H1 (cell line): ENCODE data around the gene ARHGAP12. TPM values are rescaled to one million over a fixed set of nuclear protein-coding genes. Genes with fewer than 3 reads are reported as not detected.

ENCODE experiments used
- CTCF ChIA-PET: fragments of 300-600 bp; sonication (Branson Sonifier 250); formaldehyde crosslinking; loops from one replicate; lab custom pipeline; 2021; ENCODE audit not compliant: partially characterized antibody; lab: Charles Lee
- POLR2A ChIA-PET: fragments of 300-600 bp; sonication (Branson Sonifier 250); formaldehyde crosslinking; loops from one replicate; lab custom pipeline; 2021; ENCODE audit warnings: inconsistent platforms; ENCODE audit not compliant: partially characterized antibody; lab: Charles Lee
- DNase-seq, 2 experiments: peaks; one replicate each; pipeline versions ENCODE4 v3.0.0 to v3.0.0-alpha.2; 2010 to 2022; ENCODE audit warnings: low spot score in 2 of 2, low read depth in 1 of 2, mixed read lengths in 1 of 2
- FAIRE-seq: peaks from 2 replicates; lab custom pipeline; 2011; peaks lifted over from hg19 to GRCh38; lab: Jason Lieb, UNC
- H2AFZ ChIP-seq: 2 replicates; pipeline ENCODE4 v1.8.1; 2012; ENCODE audit warnings: low read length, inconsistent platforms
- H2AK5ac ChIP-seq: 2 replicates; pipeline ENCODE4 v1.6.1; 2013; ENCODE audit warnings: low read depth, low read length
- H2BK120ac ChIP-seq: replicated peaks from 2 replicates; pipeline ENCODE3; 2013; ENCODE audit warnings: low read depth, low read length, inconsistent platforms
- H2BK12ac ChIP-seq: 2 replicates; pipeline ENCODE4 v1.6.1; 2013; ENCODE audit warnings: low read depth, low read length
- H2BK15ac ChIP-seq: 2 replicates; pipeline ENCODE4 v1.6.1; 2013; ENCODE audit warnings: low read length
- H2BK20ac ChIP-seq: 2 replicates; pipeline ENCODE4 v1.6.1; 2013; ENCODE audit warnings: low read length
- H2BK5ac ChIP-seq: 2 replicates; pipeline ENCODE4 v1.6.1; 2013; ENCODE audit warnings: low read depth, low read length
- H3K14ac ChIP-seq: 2 replicates; pipeline ENCODE4 v1.6.1; 2013; ENCODE audit warnings: inconsistent platforms; ENCODE audit not compliant: insufficient read length
- H3K18ac ChIP-seq: 2 replicates; pipeline ENCODE4 v1.6.1; 2013; ENCODE audit warnings: low read length; ENCODE audit errors: extremely low read depth
- H3K23ac ChIP-seq: 2 replicates; pipeline ENCODE4 v1.6.1; 2013; ENCODE audit warnings: inconsistent platforms; ENCODE audit not compliant: insufficient read length
- H3K23me2 ChIP-seq: 2 replicates; pipeline ENCODE4 v1.6.1; 2013; ENCODE audit warnings: low read depth, low read length
- H3K27ac ChIP-seq: 2 replicates; pipeline ENCODE4 v1.6.1; 2011; ENCODE audit warnings: low read depth, low read length, inconsistent platforms
- H3K27me3 ChIP-seq, 4 experiments: replicated peaks in 1 of 4; 1 replicate in 1 of 4; 2 replicates in 3 of 4; pipeline versions ENCODE4 v1.6.1 to v1.8.1; 2011 to 2013; ENCODE audit warnings: low read length in 3 of 4, mild to moderate bottlenecking in 3 of 4, inconsistent platforms in 2 of 4, mixed read lengths in 2 of 4, moderate library complexity in 1 of 4; ENCODE audit not compliant: control insufficient read depth in 3 of 4, insufficient read depth in 3 of 4; ENCODE audit errors: extremely low read depth in 1 of 4
- H3K36me3 ChIP-seq, 4 experiments: 2 replicates each; pipeline versions ENCODE4 v1.6.1 to v1.8.1; 2011 to 2013; ENCODE audit warnings: mild to moderate bottlenecking in 4 of 4, low read length in 3 of 4, moderate library complexity in 2 of 4, control low read depth in 1 of 4, inconsistent platforms in 1 of 4; ENCODE audit not compliant: insufficient read depth in 4 of 4, control insufficient read depth in 2 of 4
- H3K4ac ChIP-seq: replicated peaks from 2 replicates; pipeline ENCODE3; 2013; ENCODE audit warnings: low read length, low read depth, mixed read lengths, inconsistent platforms; ENCODE audit not compliant: insufficient read length
- H3K4me1 ChIP-seq, 4 experiments: replicated peaks in 1 of 4; 1 replicate in 1 of 4; 2 replicates in 3 of 4; pipeline versions ENCODE4 v1.6.1 to v1.8.1; 2011 to 2013; ENCODE audit warnings: low read length in 3 of 4, inconsistent platforms in 2 of 4, mixed read lengths in 1 of 4; ENCODE audit not compliant: insufficient read depth in 4 of 4, control insufficient read depth in 3 of 4
- H3K4me2 ChIP-seq, 2 experiments: 2 replicates each; pipeline versions ENCODE4 v1.6.1 to v1.8.1; 2011 to 2013; ENCODE audit warnings: low read depth in 2 of 2, low read length in 2 of 2, control low read depth in 1 of 2, inconsistent platforms in 1 of 2, mild to moderate bottlenecking in 1 of 2; ENCODE audit not compliant: insufficient read depth in 1 of 2
- H3K4me3 ChIP-seq, 4 experiments: fragments of 200-600, 300-600 bp in 1 of 4; sonication (generic), shearing (Covaris generic), sonication (Bioruptor Twin) in 1 of 4; 2 replicates each; pipeline versions ENCODE4 v1.5.1 to v1.8.1; 2011 to 2016; ENCODE audit warnings: low read length in 4 of 4, low read depth in 3 of 4, control low read depth in 2 of 4, inconsistent platforms in 2 of 4, mild to moderate bottlenecking in 2 of 4, mixed read lengths in 1 of 4, moderate library complexity in 1 of 4; ENCODE audit not compliant: insufficient read depth in 2 of 4; ENCODE audit errors: extremely low read depth in 1 of 4
- H3K56ac ChIP-seq: replicated peaks from 2 replicates; pipeline ENCODE3; 2013; ENCODE audit warnings: low read depth, mild to moderate bottlenecking, mixed read lengths, low read length, inconsistent platforms; ENCODE audit not compliant: insufficient read length
- H3K79me1 ChIP-seq: 2 replicates; pipeline ENCODE4 v1.6.1; 2013; ENCODE audit warnings: low read depth, low read length, control low read depth
- H3K79me2 ChIP-seq, 2 experiments: 2 replicates each; pipeline versions ENCODE4 v1.6.1 to v1.8.1; 2012 to 2013; ENCODE audit warnings: low read length in 2 of 2, mild to moderate bottlenecking in 2 of 2, inconsistent platforms in 1 of 2; ENCODE audit not compliant: insufficient read depth in 2 of 2, control insufficient read depth in 1 of 2
- H3K9ac ChIP-seq, 4 experiments: replicated peaks in 1 of 4; 1 replicate in 1 of 4; 2 replicates in 3 of 4; pipeline versions ENCODE4 v1.6.1 to v1.8.1; 2011 to 2013; ENCODE audit warnings: low read depth in 3 of 4, low read length in 3 of 4, control low read depth in 2 of 4, mild to moderate bottlenecking in 2 of 4, moderate library complexity in 2 of 4, inconsistent platforms in 1 of 4; ENCODE audit errors: extremely low read depth in 1 of 4
- H3K9me3 ChIP-seq, 2 experiments: 2 replicates each; pipeline versions ENCODE4 v1.6.1 to v1.8.1; 2012 to 2013; ENCODE audit warnings: mild to moderate bottlenecking in 2 of 2, moderate library complexity in 2 of 2, control low read depth in 1 of 2, inconsistent platforms in 1 of 2, low read depth in 1 of 2, low read length in 1 of 2, mixed read lengths in 1 of 2; ENCODE audit not compliant: insufficient read depth in 2 of 2
- H4K20me1 ChIP-seq, 2 experiments: replicated peaks in 1 of 2; 2 replicates each; pipeline versions ENCODE3 to v1.8.1; 2011 to 2013; ENCODE audit warnings: inconsistent platforms in 2 of 2, low read length in 2 of 2, mild to moderate bottlenecking in 1 of 2; ENCODE audit not compliant: insufficient read depth in 2 of 2, control insufficient read depth in 1 of 2
- H4K5ac ChIP-seq: 2 replicates; pipeline ENCODE4 v1.6.1; 2013; ENCODE audit warnings: low read length, low read depth, mixed read lengths, inconsistent platforms; ENCODE audit not compliant: insufficient read length
- H4K8ac ChIP-seq: 2 replicates; pipeline ENCODE4 v1.8.0; 2013; ENCODE audit warnings: mild to moderate bottlenecking, moderate library complexity, low read length, inconsistent platforms; ENCODE audit not compliant: insufficient read depth; ENCODE audit errors: extremely low read depth
- H4K91ac ChIP-seq: replicated peaks from 2 replicates; pipeline ENCODE3; 2013; ENCODE audit warnings: low read length, mixed read lengths, inconsistent platforms; ENCODE audit not compliant: insufficient read length
- BRCA1 ChIP-seq: IDR thresholded peaks from 2 replicates; pipeline ENCODE4 v1.6.1; 2012; ENCODE audit warnings: low read depth, low read length, improper control_type of control experiment
- CEBPB ChIP-seq: IDR thresholded peaks from 2 replicates; pipeline ENCODE4 v1.6.1; 2012; ENCODE audit warnings: low read depth, low read length
- CHD1 ChIP-seq: IDR thresholded peaks from 2 replicates; pipeline ENCODE4 v1.6.1; 2012; ENCODE audit warnings: low read depth, low read length, improper control_type of control experiment
- FOSL1 ChIP-seq: IDR thresholded peaks from 2 replicates; pipeline ENCODE4 v1.6.1; 2011; ENCODE audit warnings: mild to moderate bottlenecking, low read depth, low read length, moderate library complexity; ENCODE audit not compliant: insufficient read depth
- GABPA ChIP-seq: IDR thresholded peaks from 2 replicates; pipeline ENCODE4 v1.6.1; 2011; ENCODE audit warnings: mild to moderate bottlenecking, low read length, moderate library complexity, borderline replicate concordance; ENCODE audit not compliant: insufficient read depth
- HDAC2 ChIP-seq, 2 experiments: fragments of 300-600 bp in 1 of 2; sonication (generic) in 1 of 2; IDR thresholded peaks; 2 replicates each; pipeline ENCODE4 v1.6.1; 2011 to 2012; ENCODE audit warnings: low read depth in 2 of 2, low read length in 2 of 2, mild to moderate bottlenecking in 2 of 2, moderate library complexity in 2 of 2, borderline replicate concordance in 1 of 2, inconsistent platforms in 1 of 2
- MAX ChIP-seq: IDR thresholded peaks from 2 replicates; pipeline ENCODE4 v1.6.1; 2012; ENCODE audit warnings: inconsistent platforms
- RBBP5 ChIP-seq: IDR thresholded peaks from 2 replicates; pipeline ENCODE4 v1.7.1; 2012; ENCODE audit warnings: low read depth, mild to moderate bottlenecking, inconsistent platforms, low read length, moderate library complexity, borderline replicate concordance
- SUZ12 ChIP-seq: fragments of 200-600 bp; sonication (generic); IDR thresholded peaks from 2 replicates; pipeline ENCODE4 v1.6.1; 2012; ENCODE audit warnings: mild to moderate bottlenecking, inconsistent platforms, low read length, moderate library complexity, mixed read lengths
- WGBS, 2 experiments: shearing (Covaris generic) in 1 of 2; methylation state at CpG; one replicate each; pipeline versions ENCODE4 v1.1.6 to v1.1.7; 2013 to 2015; ENCODE audit warnings: low lambda C conversion rate in 2 of 2, mixed read lengths in 2 of 2, inconsistent platforms in 1 of 2, low coverage in 1 of 2, missing lambda C conversion rate in 1 of 2; ENCODE audit not compliant: insufficient replicate concordance in 2 of 2, insufficient coverage in 1 of 2, insufficient read length in 1 of 2; ENCODE audit errors: extremely low coverage in 1 of 2, missing lambda C conversion rate in 1 of 2; 5-methylcytosine and 5-hydroxymethylcytosine counted together
- polyA plus RNA-seq, 7 experiments: library from polyadenylated mRNA; depleted of rRNA in 3 of 7; stranded (reverse) in 5 of 7; unstranded in 2 of 7; fragments of >200 nt in 5 of 7; fragments of 200-250 nt in 2 of 7; gene quantifications; 1 replicate in 5 of 7; 2 replicates in 1 of 7; 4 replicates in 1 of 7; pipeline versions ENCODE4 v1.2.1 to v1.2.3, GENCODE V29; 2011 to 2013; ENCODE audit warnings: missing spikeins in 2 of 7, mixed read lengths in 2 of 7
- total RNA-seq: library from RNA; stranded (reverse); fragmentation: NEBNext Ultra II Directional; extraction: Animal tissue kit (Norgen Biotek cat#: 25700); gene quantifications from 2 replicates; pipeline ENCODE4 v1.2.1, GENCODE V29; 2021
- TF ChIP-seq, protein P1 (sequence below): IDR thresholded peaks from 2 replicates; pipeline ENCODE4 v1.6.1; 2012; ENCODE audit warnings: inconsistent platforms
- TF ChIP-seq, protein P2 (sequence below): IDR thresholded peaks from 2 replicates; pipeline ENCODE4 v1.6.1; 2012; ENCODE audit warnings: low read length, inconsistent platforms

ARHGAP12 gene
- total and polyA plus RNA-seq, 2 of the 8 experiments (the other 6 are each of a cell fraction or from before 2014, with no cell fraction given): 10.1 to 39.0 TPM

DNA sequence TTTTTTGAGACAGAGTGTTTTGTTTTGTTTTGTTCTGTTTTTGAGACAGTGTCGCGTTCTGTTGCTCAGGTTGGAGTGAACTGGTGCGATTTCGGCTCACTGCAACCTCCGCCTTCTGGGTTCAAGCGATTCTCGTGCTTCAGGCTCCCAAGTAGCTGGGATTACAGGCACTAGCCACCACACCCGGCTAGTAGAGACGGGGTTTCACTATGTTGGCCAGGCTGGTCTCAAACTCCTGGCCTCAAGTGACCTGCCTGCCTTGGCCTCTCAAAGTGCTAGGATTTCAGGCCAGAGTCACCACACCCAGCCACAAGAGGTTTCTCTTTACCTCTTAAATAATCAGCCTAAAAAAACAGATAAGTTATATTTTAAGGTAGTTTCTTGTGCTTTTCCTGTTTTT, 8.7 kb upstream of the ARHGAP12 start:
- H3K9me3 ChIP-seq: no peaks in the 10 kb centered on the region
- H2BK120ac ChIP-seq: no peak overlapping the region
- no peak overlapping the region for H2AK5ac ChIP-seq
- no peak overlapping the region for H3K4me3 ChIP-seq
- no peak overlapping the region for H4K8ac ChIP-seq
- no peak overlapping the region for H2BK12ac ChIP-seq
- no peaks in the 10 kb centered on the region for H3K27me3 ChIP-seq
- CTCF ChIA-PET: interaction anchor here (0.7 kb wide), 1 partner anchor 16 kb away, joined by 3 read pairs; no protein-coding TSS in a partner anchor
- no peak overlapping the region for H3K23ac ChIP-seq
- no peak overlapping the region for H2BK15ac ChIP-seq
- no peak overlapping the region for H3K56ac ChIP-seq
- no peak overlapping the region for H2BK5ac ChIP-seq
- DNase-seq: no peak
- no peak overlapping the region for H2AFZ ChIP-seq
- no peaks in the 10 kb centered on the region for H3K4me1 ChIP-seq
- POLR2A ChIA-PET: interaction anchor here (1.3 kb wide), 1 partner anchor 10 kb away, joined by 3 read pairs; no protein-coding TSS in a partner anchor
- FAIRE-seq: no peak
- H3K9ac ChIP-seq: no peak overlapping the region
- no peak overlapping the region for H4K5ac ChIP-seq
- no peak overlapping the region for H4K91ac ChIP-seq
- no peaks in the 10 kb centered on the region for H3K79me1 ChIP-seq
- H3K4me2 ChIP-seq: no peak overlapping the region
- no peak overlapping the region for H3K27ac ChIP-seq
- 97% methylated on average over 9 of the region's 9 CpGs; no CpG with 5 or more reads in 1 of the 2 experiments for WGBS, 2 experiments
- no peak overlapping the region for H3K14ac ChIP-seq
- no peaks in the 10 kb centered on the region for H3K23me2 ChIP-seq
- no peak overlapping the region for H2BK20ac ChIP-seq
- H3K79me2 ChIP-seq: no peaks in the 10 kb centered on the region
- H3K4ac ChIP-seq: no peak overlapping the region
- H3K36me3 ChIP-seq: no peaks in the 10 kb centered on the region
- no peak overlapping the region for H3K18ac ChIP-seq
- H4K20me1 ChIP-seq: no peaks in the 10 kb centered on the region
- TF ChIP-seq SUZ12 (no peak), RBBP5 (no peak), CHD1 (no peak), GABPA (no peak), MAX (no peak), CEBPB (no peak), BRCA1 (no peak), HDAC2 (IDR thresholded peaks at IDR 0.05; ENCODE audit: borderline replicate concordance in 1 of 2, low read depth in 2 of 2, low read length in 2 of 2) (no peak), FOSL1 (no peak)
- TF ChIP-seq, protein P1, sequence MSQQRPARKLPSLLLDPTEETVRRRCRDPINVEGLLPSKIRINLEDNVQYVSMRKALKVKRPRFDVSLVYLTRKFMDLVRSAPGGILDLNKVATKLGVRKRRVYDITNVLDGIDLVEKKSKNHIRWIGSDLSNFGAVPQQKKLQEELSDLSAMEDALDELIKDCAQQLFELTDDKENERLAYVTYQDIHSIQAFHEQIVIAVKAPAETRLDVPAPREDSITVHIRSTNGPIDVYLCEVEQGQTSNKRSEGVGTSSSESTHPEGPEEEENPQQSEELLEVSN: no peak
- TF ChIP-seq, protein P2, sequence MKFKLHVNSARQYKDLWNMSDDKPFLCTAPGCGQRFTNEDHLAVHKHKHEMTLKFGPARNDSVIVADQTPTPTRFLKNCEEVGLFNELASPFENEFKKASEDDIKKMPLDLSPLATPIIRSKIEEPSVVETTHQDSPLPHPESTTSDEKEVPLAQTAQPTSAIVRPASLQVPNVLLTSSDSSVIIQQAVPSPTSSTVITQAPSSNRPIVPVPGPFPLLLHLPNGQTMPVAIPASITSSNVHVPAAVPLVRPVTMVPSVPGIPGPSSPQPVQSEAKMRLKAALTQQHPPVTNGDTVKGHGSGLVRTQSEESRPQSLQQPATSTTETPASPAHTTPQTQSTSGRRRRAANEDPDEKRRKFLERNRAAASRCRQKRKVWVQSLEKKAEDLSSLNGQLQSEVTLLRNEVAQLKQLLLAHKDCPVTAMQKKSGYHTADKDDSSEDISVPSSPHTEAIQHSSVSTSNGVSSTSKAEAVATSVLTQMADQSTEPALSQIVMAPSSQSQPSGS: no peak
